Vagina (tissue), 2 donors: ENCODE measurements around the gene MNS1.

Source experiments
- POLR2A ChIP-seq, 2 donors: fragments of 450-650 bp; IDR thresholded peaks; one replicate each; pipeline ENCODE4 v1.6.1; 2017; ENCODE audit warnings: antibody characterized with exemption in 2 of 2, mild to moderate bottlenecking in 2 of 2, moderate library complexity in 2 of 2
- TF ChIP-seq, protein P1 (sequence below), 3 experiments: fragments of 450-650 bp in 2 of 3; fragments of 200-600 bp in 1 of 3; sonication (generic) in 1 of 3; IDR thresholded peaks; one replicate each; pipeline ENCODE4 v1.5.1; 2017 to 2019; ENCODE audit warnings: antibody characterized with exemption in 3 of 3, mild to moderate bottlenecking in 2 of 3, moderate library complexity in 2 of 3

DNA sequence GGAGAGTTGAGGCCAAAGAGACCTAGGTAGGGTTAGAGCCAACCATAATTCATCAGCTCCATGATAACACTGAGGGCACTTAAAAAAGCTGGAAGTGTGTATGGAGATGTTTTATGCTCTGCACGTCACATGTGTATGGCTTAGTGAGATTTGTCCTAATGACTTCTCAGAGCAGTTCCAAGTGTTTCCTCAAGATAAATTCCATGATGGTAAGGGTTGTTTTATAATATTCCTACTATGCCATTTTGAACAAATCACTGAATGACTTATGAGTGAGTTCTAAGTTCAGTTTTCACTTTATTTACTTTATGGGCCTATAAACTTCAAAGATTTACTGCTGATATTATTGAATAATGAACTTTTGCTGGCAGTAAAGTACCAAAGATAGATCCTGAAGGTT, 71.7 kb downstream of the MNS1 start:
- TF ChIP-seq, protein P1, sequence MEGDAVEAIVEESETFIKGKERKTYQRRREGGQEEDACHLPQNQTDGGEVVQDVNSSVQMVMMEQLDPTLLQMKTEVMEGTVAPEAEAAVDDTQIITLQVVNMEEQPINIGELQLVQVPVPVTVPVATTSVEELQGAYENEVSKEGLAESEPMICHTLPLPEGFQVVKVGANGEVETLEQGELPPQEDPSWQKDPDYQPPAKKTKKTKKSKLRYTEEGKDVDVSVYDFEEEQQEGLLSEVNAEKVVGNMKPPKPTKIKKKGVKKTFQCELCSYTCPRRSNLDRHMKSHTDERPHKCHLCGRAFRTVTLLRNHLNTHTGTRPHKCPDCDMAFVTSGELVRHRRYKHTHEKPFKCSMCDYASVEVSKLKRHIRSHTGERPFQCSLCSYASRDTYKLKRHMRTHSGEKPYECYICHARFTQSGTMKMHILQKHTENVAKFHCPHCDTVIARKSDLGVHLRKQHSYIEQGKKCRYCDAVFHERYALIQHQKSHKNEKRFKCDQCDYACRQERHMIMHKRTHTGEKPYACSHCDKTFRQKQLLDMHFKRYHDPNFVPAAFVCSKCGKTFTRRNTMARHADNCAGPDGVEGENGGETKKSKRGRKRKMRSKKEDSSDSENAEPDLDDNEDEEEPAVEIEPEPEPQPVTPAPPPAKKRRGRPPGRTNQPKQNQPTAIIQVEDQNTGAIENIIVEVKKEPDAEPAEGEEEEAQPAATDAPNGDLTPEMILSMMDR (IDR thresholded peaks at IDR 0.05) = no peak
- TF ChIP-seq POLR2A (IDR thresholded peaks at IDR 0.05) = no peak
